MM.1S (cell line): ENCODE results near the gene PNPLA6.

Source experiments
- DNase-seq: peaks from one replicate; pipeline ENCODE4 v3.0.0-alpha.2; 2015
- H2AFZ ChIP-seq: fragments of 300-600 bp; sonication (generic); 2 replicates; pipeline ENCODE4 v1.6.0; 2016; ENCODE audit warnings: antibody characterized with exemption, low read length
- H3F3A ChIP-seq: fragments of 300-600 bp; sonication (generic); 2 replicates; pipeline ENCODE4 v1.6.1; 2016; ENCODE audit warnings: mild to moderate bottlenecking, antibody characterized with exemption, low read length, moderate library complexity, mixed read lengths; ENCODE audit not compliant: insufficient read depth
- H3K27ac ChIP-seq: fragments of 300-600 bp; sonication (generic); 2 replicates; pipeline ENCODE4 v1.5.1; 2016; ENCODE audit warnings: mild to moderate bottlenecking, low read length
- H3K27me3 ChIP-seq: fragments of 300-600 bp; sonication (generic); replicated peaks from 2 replicates; pipeline ENCODE4 v1.6.0; 2016; ENCODE audit warnings: low read length; ENCODE audit not compliant: insufficient read depth
- H3K36me3 ChIP-seq: fragments of 300-600 bp; sonication (generic); replicated peaks from 2 replicates; pipeline ENCODE4 v1.6.1; 2016; ENCODE audit warnings: mild to moderate bottlenecking, low read length, mixed read lengths; ENCODE audit not compliant: insufficient read depth
- H3K4me1 ChIP-seq: fragments of 300-600 bp; sonication (generic); 2 replicates; pipeline ENCODE4 v1.6.1; 2016; ENCODE audit warnings: low read length, mixed read lengths
- H3K4me2 ChIP-seq: fragments of 300-600 bp; sonication (generic); 2 replicates; pipeline ENCODE4 v1.6.0; 2016; ENCODE audit warnings: low read depth, low read length
- H3K4me3 ChIP-seq: fragments of 300-600 bp; sonication (generic); 2 replicates; pipeline ENCODE4 v1.5.1; 2016; ENCODE audit warnings: low read length, mixed read lengths
- H3K79me2 ChIP-seq: fragments of 300-600 bp; sonication (generic); 2 replicates; pipeline ENCODE4 v1.6.1; 2016; ENCODE audit warnings: mixed run types, low read length, mixed read lengths
- H3K9ac ChIP-seq: fragments of 300-600 bp; sonication (generic); 2 replicates; pipeline ENCODE4 v1.6.1; 2016; ENCODE audit warnings: low read length, mixed read lengths
- H3K9me2 ChIP-seq: fragments of 300-600 bp; sonication (generic); replicated peaks from 2 replicates; pipeline ENCODE4 v1.6.1; 2016; ENCODE audit warnings: mild to moderate bottlenecking, low read length, mixed read lengths; ENCODE audit not compliant: insufficient read depth
- H3K9me3 ChIP-seq: fragments of 300-600 bp; sonication (generic); replicated peaks from 2 replicates; pipeline ENCODE4 v1.6.1; 2016; ENCODE audit warnings: mild to moderate bottlenecking, low read length, mixed read lengths; ENCODE audit not compliant: insufficient read depth
- H4K20me1 ChIP-seq: fragments of 300-600 bp; sonication (generic); 2 replicates; pipeline ENCODE4 v1.6.1; 2016; ENCODE audit warnings: mild to moderate bottlenecking, low read length, moderate library complexity, mixed read lengths; ENCODE audit not compliant: insufficient read depth
- EZH2 ChIP-seq: fragments of 300-600 bp; sonication (generic); optimal IDR thresholded peaks from 2 replicates; pipeline ENCODE3; 2017; ENCODE audit warnings: low read depth, mild to moderate bottlenecking, antibody characterized with exemption, low read length, mixed read lengths
- EZH2phosphoT487 ChIP-seq: fragments of 300-600 bp; sonication (generic); IDR thresholded peaks from 2 replicates; pipeline ENCODE4 v1.6.1; 2018; ENCODE audit warnings: antibody characterized with exemption, low read length
- TF ChIP-seq, protein P1 (sequence below): fragments of 300-600 bp; sonication (generic); IDR thresholded peaks from 2 replicates; pipeline ENCODE4 v1.5.1; 2016; ENCODE audit warnings: antibody characterized with exemption, low read length, mixed read lengths

PNPLA6 gene

GRCh38 chr19:7524523-7524922 is 11.0 kb upstream of the PNPLA6 start:
- peaks cover 8% of the 10 kb centered on the region for H3K79me2 ChIP-seq

DNA sequence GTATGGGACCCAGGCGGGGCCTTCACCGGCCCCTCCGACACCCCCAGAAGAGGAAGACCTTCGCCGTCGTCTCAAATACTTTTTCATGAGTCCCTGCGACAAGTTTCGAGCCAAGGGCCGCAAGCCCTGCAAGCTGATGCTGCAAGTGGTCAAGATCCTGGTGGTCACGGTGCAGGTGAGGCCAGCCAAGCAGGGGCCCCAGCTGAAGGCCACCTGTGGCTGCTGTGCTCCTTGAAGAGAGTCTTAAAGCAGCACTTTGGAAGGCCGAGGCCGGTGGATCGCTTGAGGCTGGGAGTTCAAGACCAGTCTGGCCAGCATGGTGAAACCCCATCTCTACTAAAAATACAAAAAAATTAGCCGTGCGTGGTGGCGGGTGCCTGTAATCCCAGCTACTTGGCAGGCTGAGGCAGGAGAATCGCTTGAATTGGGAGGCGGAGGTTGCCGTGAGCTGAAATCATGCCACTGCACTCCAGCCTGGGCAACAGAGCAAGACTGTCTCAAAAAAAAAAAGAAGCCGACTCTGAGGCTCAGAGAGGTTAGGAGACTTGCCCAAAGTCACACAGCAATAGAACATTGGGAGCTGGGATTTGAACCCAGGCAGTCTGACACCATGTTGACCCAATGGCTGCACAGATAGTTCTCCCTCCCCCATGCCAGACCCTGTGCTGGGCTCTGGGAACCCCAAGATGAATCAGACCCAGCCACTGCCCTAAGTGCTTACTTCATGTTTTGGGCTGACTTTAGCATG is 10.4 kb upstream of the PNPLA6 start:
- H2AFZ ChIP-seq = no peak overlapping the region
- peaks cover 6% of the 10 kb centered on the region; the same call in 1 of the 2 replicates for H3K4me1 ChIP-seq
- TF ChIP-seq, protein P1, sequence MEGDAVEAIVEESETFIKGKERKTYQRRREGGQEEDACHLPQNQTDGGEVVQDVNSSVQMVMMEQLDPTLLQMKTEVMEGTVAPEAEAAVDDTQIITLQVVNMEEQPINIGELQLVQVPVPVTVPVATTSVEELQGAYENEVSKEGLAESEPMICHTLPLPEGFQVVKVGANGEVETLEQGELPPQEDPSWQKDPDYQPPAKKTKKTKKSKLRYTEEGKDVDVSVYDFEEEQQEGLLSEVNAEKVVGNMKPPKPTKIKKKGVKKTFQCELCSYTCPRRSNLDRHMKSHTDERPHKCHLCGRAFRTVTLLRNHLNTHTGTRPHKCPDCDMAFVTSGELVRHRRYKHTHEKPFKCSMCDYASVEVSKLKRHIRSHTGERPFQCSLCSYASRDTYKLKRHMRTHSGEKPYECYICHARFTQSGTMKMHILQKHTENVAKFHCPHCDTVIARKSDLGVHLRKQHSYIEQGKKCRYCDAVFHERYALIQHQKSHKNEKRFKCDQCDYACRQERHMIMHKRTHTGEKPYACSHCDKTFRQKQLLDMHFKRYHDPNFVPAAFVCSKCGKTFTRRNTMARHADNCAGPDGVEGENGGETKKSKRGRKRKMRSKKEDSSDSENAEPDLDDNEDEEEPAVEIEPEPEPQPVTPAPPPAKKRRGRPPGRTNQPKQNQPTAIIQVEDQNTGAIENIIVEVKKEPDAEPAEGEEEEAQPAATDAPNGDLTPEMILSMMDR = no peak
- TF ChIP-seq EZH2 = no peak
- no peak for TF ChIP-seq EZH2phosphoT487
- H3K27ac ChIP-seq = no peak overlapping the region
- H3K4me3 ChIP-seq = no peak overlapping the region
- H3K79me2 ChIP-seq = peaks cover 8% of the 10 kb centered on the region
- H3K27me3 ChIP-seq = no peaks in the 10 kb centered on the region
- no peak overlapping the region for H3K9ac ChIP-seq
- H4K20me1 ChIP-seq = no peaks in the 10 kb centered on the region
- no peaks in the 10 kb centered on the region for H3F3A ChIP-seq
- no peak overlapping the region for H3K4me2 ChIP-seq
- no peaks in the 10 kb centered on the region for H3K9me3 ChIP-seq
- no peaks in the 10 kb centered on the region for H3K9me2 ChIP-seq
- no peaks in the 10 kb centered on the region for H3K36me3 ChIP-seq
- no peak for DNase-seq

More at GRCh38 chr19:7524523-7524922, 11.0 kb upstream of the PNPLA6 start:
- Histone ChIP-seq H3K9me2 (no peaks in the 10 kb centered on the region), H3K4me2 (no peak overlapping the region), H3K4me1 (peaks cover 6% of the 10 kb centered on the region; the same call in 1 of the 2 replicates), H3K9ac (no peak overlapping the region), H3F3A (no peaks in the 10 kb centered on the region), H3K4me3 (no peak overlapping the region), H3K27me3 (no peaks in the 10 kb centered on the region), H4K20me1 (no peaks in the 10 kb centered on the region), H3K36me3 (no peaks in the 10 kb centered on the region), H3K27ac (no peak overlapping the region), H3K9me3 (no peaks in the 10 kb centered on the region), H2AFZ (no peak overlapping the region)
- DNase-seq = no peak
- TF ChIP-seq EZH2 = no peak
- TF ChIP-seq, protein P1 = no peak
- TF ChIP-seq EZH2phosphoT487 = no peak

DNA sequence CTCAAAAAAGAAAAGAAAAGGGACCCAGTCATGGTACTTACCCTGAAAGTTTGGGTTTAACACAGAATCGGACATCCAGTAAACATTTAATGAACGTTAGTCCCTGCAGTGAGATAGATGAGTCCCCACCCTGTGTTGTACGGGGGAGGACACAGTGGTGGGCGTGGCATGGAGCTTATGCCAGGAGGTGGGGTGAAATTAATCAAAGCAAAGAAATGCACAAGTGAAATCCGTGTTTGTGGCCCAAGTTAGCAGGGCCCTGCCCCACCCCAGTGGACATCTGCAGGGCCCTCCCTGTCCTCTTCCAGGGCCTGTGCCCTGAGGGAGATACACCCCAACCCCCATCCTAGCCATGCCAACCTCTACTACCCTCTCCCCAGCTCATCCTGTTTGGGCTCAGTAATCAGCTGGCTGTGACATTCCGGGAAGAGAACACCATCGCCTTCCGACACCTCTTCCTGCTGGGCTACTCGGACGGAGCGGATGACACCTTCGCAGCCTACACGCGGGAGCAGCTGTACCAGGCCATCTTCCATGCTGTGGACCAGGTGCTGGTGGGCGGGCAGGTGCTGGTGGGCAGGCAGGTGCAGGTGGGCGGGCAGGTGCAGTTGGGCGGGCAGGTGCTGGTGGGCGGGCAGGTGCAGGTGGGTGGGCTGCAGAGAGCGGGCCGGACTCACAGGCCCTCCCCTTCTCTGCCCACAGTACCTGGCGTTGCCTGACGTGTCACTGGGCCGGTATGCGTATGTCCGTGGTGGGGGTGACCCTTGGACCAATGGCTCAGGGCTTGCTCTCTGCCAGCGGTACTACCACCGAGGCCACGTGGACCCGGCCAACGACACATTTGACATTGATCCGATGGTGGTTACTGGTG is 9.2 kb upstream of the PNPLA6 start:
- H3K27ac ChIP-seq = no peak overlapping the region
- H3K36me3 ChIP-seq = no peaks in the 10 kb centered on the region
- H3K79me2 ChIP-seq = peaks cover 8% of the 10 kb centered on the region
- H3K4me1 ChIP-seq = peaks cover 6% of the 10 kb centered on the region; the same call in 1 of the 2 replicates
- H3K9me2 ChIP-seq = no peaks in the 10 kb centered on the region
- H4K20me1 ChIP-seq = no peaks in the 10 kb centered on the region
- no peak for DNase-seq
- TF ChIP-seq, protein P1 = no peak
- no peak for TF ChIP-seq EZH2
- TF ChIP-seq EZH2phosphoT487 = no peak
- H3K9ac ChIP-seq = no peak overlapping the region
- H3K27me3 ChIP-seq = no peaks in the 10 kb centered on the region
- no peak overlapping the region for H3K4me3 ChIP-seq
- no peaks in the 10 kb centered on the region for H3K9me3 ChIP-seq
- no peak overlapping the region for H3K4me2 ChIP-seq
- H2AFZ ChIP-seq = no peak overlapping the region
- no peaks in the 10 kb centered on the region for H3F3A ChIP-seq
